H1 (cell line): ENCODE measurements around the gene DDX1.
A peak's percentile ranks its signal among the peaks of the same experiment; 100 is the strongest.

Source experiments
- CTCF ChIP-seq, 3 experiments: IDR thresholded peaks; 1 replicate in 2 of 3; 2 replicates in 1 of 3; pipeline versions ENCODE4 v1.5.1 to v1.6.1; 2011; ENCODE audit warnings: low read length in 3 of 3, mild to moderate bottlenecking in 3 of 3, inconsistent platforms in 2 of 3, low read depth in 1 of 3, moderate library complexity in 1 of 3; ENCODE audit not compliant: insufficient read depth in 1 of 3; ENCODE audit errors: control extremely low read depth in 1 of 3
- EP300 ChIP-seq, 2 experiments: IDR thresholded peaks; 1 replicate in 1 of 2; 2 replicates in 1 of 2; pipeline ENCODE4 v1.6.1; 2011 to 2012; ENCODE audit warnings: low read depth in 2 of 2, low read length in 2 of 2, mild to moderate bottlenecking in 2 of 2, borderline replicate concordance in 1 of 2, inconsistent platforms in 1 of 2, moderate library complexity in 1 of 2
- GTF2F1 ChIP-seq: IDR thresholded peaks from 2 replicates; pipeline ENCODE4 v1.6.1; 2012; ENCODE audit warnings: low read depth, low read length, improper control_type of control experiment, borderline replicate concordance
- JUND ChIP-seq: IDR thresholded peaks from 2 replicates; pipeline ENCODE4 v1.6.1; 2011; ENCODE audit warnings: mild to moderate bottlenecking, improper control_type of control experiment, low read length
- MAFK ChIP-seq: IDR thresholded peaks from 2 replicates; pipeline ENCODE4 v1.6.1; 2012; ENCODE audit warnings: low read depth, mild to moderate bottlenecking, improper control_type of control experiment, low read length
- NRF1 ChIP-seq: IDR thresholded peaks from 2 replicates; pipeline ENCODE4 v1.6.1; 2011; ENCODE audit warnings: mild to moderate bottlenecking, low read depth, low read length, improper control_type of control experiment
- POLR2AphosphoS5 ChIP-seq: IDR thresholded peaks from 2 replicates; pipeline ENCODE4 v1.6.1; 2011; ENCODE audit warnings: low read depth, low read length
- SP2 ChIP-seq: IDR thresholded peaks from 2 replicates; pipeline ENCODE4 v1.6.1; 2012; ENCODE audit warnings: mild to moderate bottlenecking, low read length, inconsistent platforms
- TAF1 ChIP-seq: IDR thresholded peaks from 2 replicates; pipeline ENCODE4 v1.6.1; 2011; ENCODE audit warnings: mild to moderate bottlenecking, low read depth, low read length
- TEAD4 ChIP-seq: IDR thresholded peaks from 2 replicates; pipeline ENCODE4 v1.6.1; 2012; ENCODE audit warnings: low read depth, low read length, inconsistent platforms, mixed read lengths
- YY1 ChIP-seq: IDR thresholded peaks from 2 replicates; pipeline ENCODE4 v1.6.1; 2011; ENCODE audit warnings: low read depth, mild to moderate bottlenecking, low read length
- ZNF274 ChIP-seq: IDR thresholded peaks from 2 replicates; pipeline ENCODE4 v1.7.0; 2012; ENCODE audit warnings: low read length, borderline replicate concordance; ENCODE audit errors: extremely low read depth

GRCh38 chr2:15560988-15561573 lies 30.6 kb upstream of the DDX1 start, which contains the start of gene NBAS:
- TF ChIP-seq POLR2AphosphoS5, result no peak
- TF ChIP-seq MAFK, result no peak
- no peak for TF ChIP-seq JUND
- no peak for TF ChIP-seq NRF1
- TF ChIP-seq YY1, result peak; percentile 97
- no peak for TF ChIP-seq TEAD4
- TF ChIP-seq CTCF (IDR thresholded peaks at IDR 0.05; ENCODE audit: control extremely low read depth in 1 of 3, insufficient read depth in 1 of 3, low read depth in 1 of 3, low read length in 3 of 3), result no peak
- no peak for TF ChIP-seq ZNF274
- no peak for TF ChIP-seq GTF2F1
- no peak for TF ChIP-seq SP2
- peak; percentile 82 for TF ChIP-seq TAF1
- 0 out of 3 replicates have a peak, but pooled peaks of 1 of the 2 experiments have one; percentile 33 for TF ChIP-seq EP300 (IDR thresholded peaks at IDR 0.05; ENCODE audit: borderline replicate concordance in 1 of 2, low read depth in 2 of 2, low read length in 2 of 2)
